Measurements from ENCODE around the gene SPRYD4.
"Not testable (repeated sequence)": the region's sequence is repeated elsewhere in the genome, so short reads cannot be mapped to it uniquely, and the experiment has no call there.

Gene SPRYD4

GRCh38 chr12:56468216-56469006, at the start of gene SPRYD4:
Gene SPRYD4 (plus strand): TSS chr12:56468578. CDS start chr12:56468592, 14 bp downstream.
- peak; percentile 94 for DNase-seq

- DNase-seq = no peak
These were observed 48.0 kb upstream of the SPRYD4 start for GRCh38 chr12:56420411-56420810.

- no peak for DNase-seq
These were observed 43.2 kb upstream of the SPRYD4 start for GRCh38 chr12:56425193-56425592.

GRCh38 chr12:56425940-56426438, 42.4 kb upstream of the SPRYD4 start:
- DNase-seq = no peak

- DNase-seq = no peak
These were observed 37.1 kb upstream of the SPRYD4 start for GRCh38 chr12:56431288-56431687.

GRCh38 chr12:56431850-56432249, 36.5 kb upstream of the SPRYD4 start:
- no peak for DNase-seq

- no peak for DNase-seq
These were observed 33.5 kb upstream of the SPRYD4 start for GRCh38 chr12:56434828-56435227.

GRCh38 chr12:56437430-56438176, 30.8 kb upstream of the SPRYD4 start:
- DNase-seq = no peak

- DNase-seq = not testable (repeated sequence)
These were observed 25.2 kb upstream of the SPRYD4 start for GRCh38 chr12:56443208-56443607.

GRCh38 chr12:56448860-56449621, 19.3 kb upstream of the SPRYD4 start, which contains the start of gene TIMELESS:
Gene TIMELESS (minus strand): TSS chr12:56449426. CDS start chr12:56434170, 15,256 bp downstream.
- DNase-seq = peak; percentile 80 to 82

GRCh38 chr12:56449622-56449984, 18.8 kb upstream of the SPRYD4 start:
- DNase-seq = no peak

GRCh38 chr12:56450241-56450640, 18.1 kb upstream of the SPRYD4 start:
- no peak for DNase-seq

- no peak for DNase-seq
These were observed 17.2 kb upstream of the SPRYD4 start for GRCh38 chr12:56451147-56451546.

GRCh38 chr12:56454557-56454956, 13.8 kb upstream of the SPRYD4 start, which contains the start of gene MIP:
Gene MIP (minus strand): TSS chr12:56454657. CDS start chr12:56454613, 44 bp downstream.
- DNase-seq = no peak

- DNase-seq = no peak
These were observed 10.6 kb upstream of the SPRYD4 start for GRCh38 chr12:56457817-56458216.

- no peak for DNase-seq
These were observed 6.9 kb upstream of the SPRYD4 start for GRCh38 chr12:56461235-56462159.

GRCh38 chr12:56462565-56462964, 5.8 kb upstream of the SPRYD4 start:
- no peak for DNase-seq

- DNase-seq = peak in 1 of 2 donors; percentile 10
These were observed 891 bp downstream of the SPRYD4 start for GRCh38 chr12:56469007-56469930.

GRCh38 chr12:56474389-56474788, 6.0 kb downstream of the SPRYD4 start:
- DNase-seq = no peak

- no peak for DNase-seq
These were observed 7.8 kb downstream of the SPRYD4 start for GRCh38 chr12:56476143-56476542.

- no peak for DNase-seq
These were observed 8.6 kb downstream of the SPRYD4 start for GRCh38 chr12:56476972-56477432.

All from activated CD4-positive, alpha-beta T cell treated with anti-CD3 and anti-CD28 coated beads for 4 hours (primary cell).